GM12878 (cell line): ENCODE measurements around the gene PRR20E.

Experiments
- BCL11A ChIP-seq: IDR thresholded peaks from 2 replicates; pipeline ENCODE4 v1.6.1; 2011; ENCODE audit warnings: low read depth, low read length
- CTCF ChIP-seq, 3 experiments: IDR thresholded peaks in 2 of 3; conservative IDR thresholded peaks in 1 of 3; 2 replicates each; pipeline ENCODE4 v1.5.1; 2011; ENCODE audit warnings: low read depth in 3 of 3, low read length in 3 of 3, mild to moderate bottlenecking in 3 of 3, control low read depth in 2 of 3, moderate library complexity in 2 of 3, inconsistent platforms in 1 of 3, mixed read lengths in 1 of 3; ENCODE audit not compliant: control insufficient read depth in 2 of 3, insufficient read depth in 1 of 3; ENCODE audit errors: extremely low read depth in 1 of 3
- NRF1 ChIP-seq: conservative IDR thresholded peaks from 2 replicates; pipeline ENCODE4 v1.6.1; 2011; ENCODE audit warnings: mild to moderate bottlenecking, low read depth, low read length, improper control_type of control experiment
- POLR2A ChIP-seq: IDR thresholded peaks from 2 replicates; pipeline ENCODE4 v1.6.1; 2011; ENCODE audit warnings: low read depth, mild to moderate bottlenecking, low read length
- RCOR1 ChIP-seq: conservative IDR thresholded peaks from 2 replicates; pipeline ENCODE4 v1.6.1; 2012; ENCODE audit warnings: low read depth, low read length, improper control_type of control experiment
- REST ChIP-seq: IDR thresholded peaks from 2 replicates; pipeline ENCODE4 v1.6.1; 2012; ENCODE audit warnings: mild to moderate bottlenecking, low read depth, low read length
- SREBF2 ChIP-seq: IDR thresholded peaks from 2 replicates; pipeline ENCODE4 v1.6.1; 2012; ENCODE audit warnings: mild to moderate bottlenecking, low read length

- TF ChIP-seq NRF1 (no peak), REST (no peak), SREBF2 (no peak), POLR2A (no peak), BCL11A (no peak), CTCF (IDR thresholded peaks at IDR 0.05 in 2 of 3, conservative IDR thresholded peaks at IDR 0.05 in 1 of 3; ENCODE audit: control insufficient read depth in 2 of 3, extremely low read depth in 1 of 3, insufficient read depth in 1 of 3, low read depth in 3 of 3, low read length in 3 of 3) (no peak), RCOR1 (no peak)
Observed at GRCh38 chr13:57191667-57192066, 24.7 kb downstream of the PRR20E start.
